Astrocyte (in vitro differentiated cells and primary cell): ENCODE measurements around the gene CFH. TPM values are rescaled to one million over a fixed set of nuclear protein-coding genes. Genes with fewer than 3 reads are reported as not detected.
"Not testable (repeated sequence)": the region's sequence is repeated elsewhere in the genome, so short reads cannot be mapped to it uniquely, and the experiment has no call there.

Experiments used
- DNase-seq: peaks from one replicate; pipeline ENCODE4 v3.0.0-alpha.2; 2010; ENCODE audit warnings: low read depth
- FAIRE-seq: peaks from 2 replicates; lab custom pipeline; 2011; peaks lifted over from hg19 to GRCh38; lab: Jason Lieb, UNC
- H2AFZ ChIP-seq: 2 replicates; pipeline ENCODE4 v1.6.0; 2012; ENCODE audit warnings: low read depth, low read length, inconsistent platforms
- H3K27ac ChIP-seq: 2 replicates; pipeline ENCODE4 v1.5.1; 2011; ENCODE audit warnings: low read depth, low read length, inconsistent platforms
- H3K27me3 ChIP-seq: 2 replicates; pipeline ENCODE4 v1.6.0; 2011; ENCODE audit warnings: low read length, inconsistent platforms; ENCODE audit not compliant: insufficient read depth
- H3K36me3 ChIP-seq: 2 replicates; pipeline ENCODE4 v1.5.1; 2011; ENCODE audit warnings: low read length, inconsistent platforms; ENCODE audit not compliant: insufficient read depth
- H3K4me1 ChIP-seq: 2 replicates; pipeline ENCODE4 v1.5.1; 2011; ENCODE audit warnings: low read length, inconsistent platforms; ENCODE audit not compliant: insufficient read depth
- H3K4me2 ChIP-seq: 2 replicates; pipeline ENCODE4 v1.6.0; 2012; ENCODE audit warnings: low read length, inconsistent platforms
- H3K4me3 ChIP-seq: 2 replicates; pipeline ENCODE4 v1.5.1; 2011; ENCODE audit warnings: low read depth, mild to moderate bottlenecking, low read length, inconsistent platforms; ENCODE audit not compliant: insufficient read depth
- H3K79me2 ChIP-seq: 2 replicates; pipeline ENCODE4 v1.6.0; 2012; ENCODE audit warnings: mild to moderate bottlenecking, low read length, inconsistent platforms; ENCODE audit not compliant: insufficient read depth
- H3K9ac ChIP-seq: 2 replicates; pipeline ENCODE4 v1.6.0; 2012; ENCODE audit warnings: mild to moderate bottlenecking, low read length, inconsistent platforms
- H3K9me3 ChIP-seq: 2 replicates; pipeline ENCODE4 v1.5.1; 2012; ENCODE audit warnings: low read depth, mild to moderate bottlenecking, low read length, inconsistent platforms; ENCODE audit not compliant: insufficient read depth
- H4K20me1 ChIP-seq: 2 replicates; pipeline ENCODE4 v1.6.0; 2012; ENCODE audit warnings: low read length, inconsistent platforms; ENCODE audit not compliant: insufficient read depth
- H3K27ac Mint-ChIP-seq: one replicate; pipeline ENCODE4 v1.8.0; 2021; ENCODE audit warnings: mild to moderate bottlenecking, mixed read lengths; ENCODE audit not compliant: unreplicated experiment
- H3K27me3 Mint-ChIP-seq: one replicate; pipeline ENCODE4 v1.8.0; 2021; ENCODE audit warnings: low read depth, mixed read lengths; ENCODE audit not compliant: unreplicated experiment
- H3K36me3 Mint-ChIP-seq: one replicate; pipeline ENCODE4 v1.8.0; 2021; ENCODE audit warnings: low read depth, mixed read lengths; ENCODE audit not compliant: unreplicated experiment
- H3K4me1 Mint-ChIP-seq: one replicate; pipeline ENCODE4 v1.8.0; 2021; ENCODE audit warnings: low read depth, mixed read lengths; ENCODE audit not compliant: unreplicated experiment
- H3K4me3 Mint-ChIP-seq: one replicate; pipeline ENCODE4 v1.8.0; 2021; ENCODE audit warnings: mild to moderate bottlenecking, moderate library complexity, mixed read lengths; ENCODE audit not compliant: unreplicated experiment
- H3K9me3 Mint-ChIP-seq: one replicate; pipeline ENCODE4 v1.8.0; 2021; ENCODE audit warnings: mild to moderate bottlenecking, mixed read lengths; ENCODE audit not compliant: unreplicated experiment
- CTCF ChIP-seq: IDR thresholded peaks from 2 replicates; pipeline ENCODE4 v1.5.1; 2011; ENCODE audit warnings: low read depth, mild to moderate bottlenecking, inconsistent platforms, low read length, moderate library complexity; ENCODE audit not compliant: insufficient read depth
- EZH2 ChIP-seq: IDR thresholded peaks from 2 replicates; pipeline ENCODE4 v1.6.1; 2012; ENCODE audit warnings: mild to moderate bottlenecking, low read length, inconsistent platforms; ENCODE audit not compliant: insufficient read depth
- total RNA-seq: library from RNA; stranded (reverse); gene quantifications from 2 replicates; pipeline ENCODE4 v1.2.1, GENCODE V29; 2021

Gene CFH
- total RNA-seq, 1 donor from 2014 or later, result 15.8 TPM

- H3K4me2 ChIP-seq, result no peak overlapping the region
- TF ChIP-seq CTCF (no peak), EZH2 (no peak)
- no peak overlapping the region for H2AFZ ChIP-seq
- no peak overlapping the region for H3K27ac ChIP-seq
- no peak for DNase-seq
- H3K4me1 Mint-ChIP-seq, result no peaks in the 10 kb centered on the region
- no peaks in the 10 kb centered on the region for H3K36me3 ChIP-seq
- H3K9me3 ChIP-seq, result no peaks in the 10 kb centered on the region
- no peak for FAIRE-seq
- H3K79me2 ChIP-seq, result no peaks in the 10 kb centered on the region
- no peaks in the 10 kb centered on the region for H4K20me1 ChIP-seq
- no peaks in the 10 kb centered on the region for H3K27me3 Mint-ChIP-seq
- H3K9ac ChIP-seq, result no peak overlapping the region
- no peak overlapping the region for H3K27ac Mint-ChIP-seq
- no peaks in the 10 kb centered on the region for H3K9me3 Mint-ChIP-seq
- H3K4me3 ChIP-seq, result no peak overlapping the region
- H3K4me1 ChIP-seq, result no peaks in the 10 kb centered on the region
- H3K27me3 ChIP-seq, result no peaks in the 10 kb centered on the region
- H3K4me3 Mint-ChIP-seq, result no peak overlapping the region
- no peaks in the 10 kb centered on the region for H3K36me3 Mint-ChIP-seq
Observed at GRCh38 chr1:196637606-196638005, 14.2 kb upstream of the CFH start.

- Histone ChIP-seq H3K9me3 (no peaks in the 10 kb centered on the region), H3K4me3 (no peak overlapping the region), H4K20me1 (no peaks in the 10 kb centered on the region), H3K27ac (no peak overlapping the region), H3K4me1 (no peaks in the 10 kb centered on the region), H3K9ac (no peak overlapping the region), H3K79me2 (no peaks in the 10 kb centered on the region), H3K36me3 (no peaks in the 10 kb centered on the region), H3K4me2 (no peak overlapping the region), H3K27me3 (no peaks in the 10 kb centered on the region), H2AFZ (no peak overlapping the region)
- no peak overlapping the region for H3K27ac Mint-ChIP-seq
- DNase-seq (no peak), FAIRE-seq (no peak)
- no peak for TF ChIP-seq CTCF
- no peak for TF ChIP-seq EZH2
- no peaks in the 10 kb centered on the region for H3K27me3 Mint-ChIP-seq
- no peaks in the 10 kb centered on the region for H3K9me3 Mint-ChIP-seq
- H3K4me1 Mint-ChIP-seq, result no peaks in the 10 kb centered on the region
- no peaks in the 10 kb centered on the region for H3K36me3 Mint-ChIP-seq
- H3K4me3 Mint-ChIP-seq, result no peak overlapping the region
Observed at GRCh38 chr1:196638466-196638865, 13.4 kb upstream of the CFH start.

GRCh38 chr1:196639291-196639690 is 12.6 kb upstream of the CFH start:
- DNase-seq, H3K27ac ChIP-seq, H3K4me3 Mint-ChIP-seq, H3K36me3 Mint-ChIP-seq, H3K27ac Mint-ChIP-seq, H4K20me1 ChIP-seq, H3K4me2 ChIP-seq, H2AFZ ChIP-seq, H3K27me3 ChIP-seq, H3K4me3 ChIP-seq, H3K9me3 ChIP-seq, FAIRE-seq, H3K9ac ChIP-seq, H3K79me2 ChIP-seq, H3K9me3 Mint-ChIP-seq, H3K4me1 Mint-ChIP-seq, H3K36me3 ChIP-seq, H3K4me1 ChIP-seq, H3K27me3 Mint-ChIP-seq: not testable (repeated sequence)
